Trophoblast cell (in vitro differentiated cells and primary cell): ENCODE results near the gene MAPT.
A peak's percentile ranks its signal among the peaks of the same experiment; 100 is the strongest.

Experiments used
- DNase-seq, 2 donors: peaks; one replicate each; pipeline ENCODE4 v3.0.0-alpha.2; 2016
- H2AFZ ChIP-seq: 2 replicates; pipeline ENCODE4 v1.6.1; 2013; ENCODE audit warnings: low read length, moderate library complexity, mild to moderate bottlenecking; ENCODE audit not compliant: insufficient read depth, poor library complexity
- H2AK5ac ChIP-seq: 2 replicates; pipeline ENCODE4 v1.6.1; 2013; ENCODE audit warnings: mild to moderate bottlenecking, low read length
- H2BK120ac ChIP-seq: 2 replicates; pipeline ENCODE4 v1.6.1; 2013; ENCODE audit warnings: low read length, mild to moderate bottlenecking, moderate library complexity; ENCODE audit not compliant: insufficient read depth, poor library complexity
- H2BK12ac ChIP-seq: 2 replicates; pipeline ENCODE4 v1.6.1; 2013; ENCODE audit warnings: mild to moderate bottlenecking, low read length, moderate library complexity
- H2BK5ac ChIP-seq: 2 replicates; pipeline ENCODE4 v1.6.1; 2013; ENCODE audit warnings: low read length, low read depth, moderate library complexity, mild to moderate bottlenecking; ENCODE audit not compliant: poor library complexity
- H3K14ac ChIP-seq: 2 replicates; pipeline ENCODE4 v1.6.1; 2013; ENCODE audit warnings: mild to moderate bottlenecking, low read length
- H3K18ac ChIP-seq: 2 replicates; pipeline ENCODE4 v1.6.1; 2013; ENCODE audit warnings: mild to moderate bottlenecking, low read length
- H3K23ac ChIP-seq: 2 replicates; pipeline ENCODE4 v1.6.1; 2013; ENCODE audit warnings: low read length
- H3K27ac ChIP-seq: 2 replicates; pipeline ENCODE4 v1.5.1; 2013; ENCODE audit warnings: low read depth, mild to moderate bottlenecking, inconsistent platforms, low read length, moderate library complexity
- H3K27me3 ChIP-seq: 2 replicates; pipeline ENCODE4 v1.6.1; 2013; ENCODE audit warnings: inconsistent platforms, mild to moderate bottlenecking, low read length, moderate library complexity; ENCODE audit not compliant: insufficient read depth
- H3K36me3 ChIP-seq, 2 experiments: 1 replicate in 1 of 2; 2 replicates in 1 of 2; pipeline ENCODE4 v1.6.1; 2013; ENCODE audit warnings: low read length in 2 of 2, mild to moderate bottlenecking in 2 of 2, moderate library complexity in 1 of 2; ENCODE audit not compliant: insufficient read depth in 2 of 2, control insufficient read depth in 1 of 2
- H3K4ac ChIP-seq: 2 replicates; pipeline ENCODE4 v1.6.1; 2013; ENCODE audit warnings: low read depth, mild to moderate bottlenecking, low read length, moderate library complexity
- H3K4me1 ChIP-seq, 2 experiments: 1 replicate in 1 of 2; 2 replicates in 1 of 2; pipeline ENCODE4 v1.6.1; 2013; ENCODE audit warnings: low read length in 2 of 2, mild to moderate bottlenecking in 2 of 2, moderate library complexity in 1 of 2; ENCODE audit not compliant: insufficient read depth in 2 of 2, control insufficient read depth in 1 of 2
- H3K4me2 ChIP-seq: 2 replicates; pipeline ENCODE4 v1.6.1; 2013; ENCODE audit warnings: inconsistent platforms, mild to moderate bottlenecking, low read length, moderate library complexity
- H3K4me3 ChIP-seq: 2 replicates; pipeline ENCODE4 v1.5.1; 2013; ENCODE audit warnings: mild to moderate bottlenecking, low read depth, low read length, inconsistent platforms
- H3K79me1 ChIP-seq: one replicate; pipeline ENCODE4 v1.6.1; 2013; ENCODE audit warnings: low read length
- H3K79me2 ChIP-seq: 2 replicates; pipeline ENCODE4 v1.6.1; 2013; ENCODE audit warnings: low read length, mild to moderate bottlenecking; ENCODE audit not compliant: control insufficient read depth, insufficient read depth, poor library complexity
- H3K9ac ChIP-seq: 2 replicates; pipeline ENCODE4 v1.6.1; 2013; ENCODE audit warnings: mild to moderate bottlenecking, low read length
- H3K9me3 ChIP-seq: 2 replicates; pipeline ENCODE4 v1.6.1; 2013; ENCODE audit warnings: low read depth, mild to moderate bottlenecking, control low read depth, inconsistent platforms, low read length; ENCODE audit not compliant: insufficient read depth
- H4K12ac ChIP-seq: 2 replicates; pipeline ENCODE4 v1.6.1; 2013; ENCODE audit warnings: low read depth, mild to moderate bottlenecking, low read length, moderate library complexity
- H4K8ac ChIP-seq: 2 replicates; pipeline ENCODE4 v1.6.1; 2013; ENCODE audit warnings: low read depth, mild to moderate bottlenecking, low read length, moderate library complexity
- H4K91ac ChIP-seq: one replicate; pipeline ENCODE4 v1.6.1; 2013; ENCODE audit warnings: low read depth, mild to moderate bottlenecking, low read length, moderate library complexity
- WGBS: extraction: QIAGEN DNeasy Blood & Tissue Kit; methylation state at CpG from one replicate; pipeline ENCODE4 v1.1.7; 2013; ENCODE audit warnings: missing lambda C conversion rate; ENCODE audit not compliant: insufficient read length, insufficient coverage; ENCODE audit errors: extremely low coverage; 5-methylcytosine and 5-hydroxymethylcytosine counted together

The MAPT gene

DNA sequence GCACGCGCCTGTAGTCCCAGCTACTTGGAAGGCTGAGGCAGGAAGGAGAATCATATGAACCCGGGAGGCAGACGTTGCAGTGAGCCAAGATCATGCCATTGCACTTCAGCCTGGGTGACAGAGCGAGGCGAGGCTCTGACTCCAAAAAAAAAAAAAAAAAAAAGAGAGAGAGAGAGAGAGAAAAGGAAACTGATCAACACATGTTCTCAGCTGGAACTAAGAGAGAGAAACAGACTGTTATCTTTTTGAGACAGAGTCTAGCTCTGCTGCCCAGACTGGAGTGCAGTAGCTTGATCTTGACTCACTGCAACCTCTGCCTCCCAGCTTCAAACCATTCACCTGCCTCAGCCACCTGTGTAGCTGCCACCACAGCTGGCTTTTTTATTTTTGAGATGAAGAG, 165.1 kb downstream of the MAPT start:
- no peak overlapping the region for H2BK120ac ChIP-seq
- H3K9ac ChIP-seq, result no peak overlapping the region
- H3K27me3 ChIP-seq, result no peaks in the 10 kb centered on the region
- no peak overlapping the region for H2BK12ac ChIP-seq
- H3K4me2 ChIP-seq, result no peak overlapping the region
- no peak for DNase-seq
- no peaks in the 10 kb centered on the region for H3K9me3 ChIP-seq
- H3K79me2 ChIP-seq, result peaks cover 2% of the 10 kb centered on the region
- H4K91ac ChIP-seq, result no peak overlapping the region
- peaks cover 3 to 7% of the 10 kb centered on the region in 2 experiments for H3K36me3 ChIP-seq
- H3K79me1 ChIP-seq, result no peaks in the 10 kb centered on the region
- no peak overlapping the region for H3K4ac ChIP-seq
- H3K18ac ChIP-seq, result no peak overlapping the region
- H4K8ac ChIP-seq, result no peak overlapping the region
- H2BK5ac ChIP-seq, result no peak overlapping the region
- no peak overlapping the region for H4K12ac ChIP-seq
- no peak overlapping the region for H2AFZ ChIP-seq
- WGBS, result no CpG with 5 or more reads among the region's 6 CpGs
- H3K23ac ChIP-seq, result no peak overlapping the region
- peaks cover 0 to 2% of the 10 kb centered on the region in 2 experiments for H3K4me1 ChIP-seq
- H3K4me3 ChIP-seq, result no peak overlapping the region
- no peak overlapping the region for H3K14ac ChIP-seq
- no peak overlapping the region for H2AK5ac ChIP-seq
- no peak overlapping the region for H3K27ac ChIP-seq

DNA sequence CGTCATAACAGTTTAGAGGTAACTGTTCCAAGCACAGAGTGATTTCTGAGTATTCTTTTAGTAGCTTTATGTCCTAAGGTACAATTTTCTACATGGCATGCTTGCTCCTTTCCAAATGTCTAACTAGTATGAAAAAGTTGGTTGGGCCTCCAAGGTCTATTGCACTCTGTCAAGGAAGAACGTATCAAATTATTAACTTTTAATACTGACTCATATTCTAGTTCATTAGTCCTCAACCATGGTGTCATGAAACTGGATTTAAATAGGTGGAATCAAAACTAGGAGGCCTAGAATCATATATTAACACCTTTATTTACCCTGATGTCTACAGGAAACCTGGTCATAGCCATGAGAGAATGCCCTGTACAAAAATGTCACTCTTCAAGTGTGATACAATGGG, 166.1 kb downstream of the MAPT start:
- H3K4ac ChIP-seq, result no peak overlapping the region

DNA sequence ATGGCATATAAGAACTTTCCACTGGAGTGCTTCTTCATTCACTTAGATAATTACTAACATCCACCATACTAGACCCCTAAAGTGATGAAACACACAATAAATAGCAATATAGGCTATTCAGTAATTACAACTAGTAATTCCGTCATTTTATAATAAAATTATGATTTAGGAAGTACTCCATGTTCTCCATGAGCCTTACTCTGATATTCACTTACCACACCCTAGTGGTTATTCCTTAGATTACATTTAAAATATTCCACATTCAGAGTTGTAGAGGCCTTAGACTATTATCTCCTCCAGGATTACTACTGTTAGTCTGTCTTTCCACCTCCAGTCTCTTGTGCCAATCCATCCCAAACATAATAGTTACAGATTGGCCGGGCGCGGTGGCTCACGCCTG, 167.1 kb downstream of the MAPT start:
- Histone ChIP-seq H2BK5ac (no peak overlapping the region), H3K4me2 (no peak overlapping the region), H2AFZ (no peak overlapping the region), H3K79me2 (peaks cover 2% of the 10 kb centered on the region), H4K12ac (no peak overlapping the region), H3K14ac (no peak overlapping the region), H3K4me3 (no peak overlapping the region), H3K9me3 (no peaks in the 10 kb centered on the region), H2BK12ac (no peak overlapping the region), H2BK120ac (no peak overlapping the region), H3K18ac (no peak overlapping the region), H3K27me3 (no peaks in the 10 kb centered on the region), H3K23ac (no peak overlapping the region), H3K4ac (no peak overlapping the region), H3K9ac (no peak overlapping the region), H3K36me3 (peaks cover 10% of the 10 kb centered on the region in 2 experiments), H4K8ac (no peak overlapping the region), H2AK5ac (no peak overlapping the region), H3K27ac (no peak overlapping the region), H4K91ac (no peak overlapping the region), H3K79me1 (no peaks in the 10 kb centered on the region), H3K4me1 (peaks cover 0 to 3% of the 10 kb centered on the region in 2 experiments)
- DNase-seq, result peak in 1 of 2 donors; percentile 53
- no CpG with 5 or more reads among the region's 5 CpGs for WGBS

More for the DNA sequence above, 166.1 kb downstream of the MAPT start:
- no CpG with 5 or more reads among the region's 2 CpGs for WGBS
- Histone ChIP-seq H3K36me3 (peaks cover 3 to 7% of the 10 kb centered on the region in 2 experiments), H3K23ac (no peak overlapping the region), H3K27me3 (no peaks in the 10 kb centered on the region), H3K9me3 (no peaks in the 10 kb centered on the region), H2AK5ac (no peak overlapping the region), H4K91ac (no peak overlapping the region), H3K27ac (no peak overlapping the region), H4K8ac (no peak overlapping the region), H3K9ac (no peak overlapping the region), H3K79me2 (peaks cover 2% of the 10 kb centered on the region), H2BK5ac (no peak overlapping the region), H3K4me1 (peaks cover 0 to 3% of the 10 kb centered on the region in 2 experiments), H3K18ac (no peak overlapping the region), H3K4me3 (no peak overlapping the region), H3K79me1 (no peaks in the 10 kb centered on the region), H3K14ac (no peak overlapping the region), H2BK120ac (no peak overlapping the region), H3K4me2 (no peak overlapping the region), H4K12ac (no peak overlapping the region), H2BK12ac (no peak overlapping the region), H2AFZ (no peak overlapping the region)
- no peak for DNase-seq

DNA sequence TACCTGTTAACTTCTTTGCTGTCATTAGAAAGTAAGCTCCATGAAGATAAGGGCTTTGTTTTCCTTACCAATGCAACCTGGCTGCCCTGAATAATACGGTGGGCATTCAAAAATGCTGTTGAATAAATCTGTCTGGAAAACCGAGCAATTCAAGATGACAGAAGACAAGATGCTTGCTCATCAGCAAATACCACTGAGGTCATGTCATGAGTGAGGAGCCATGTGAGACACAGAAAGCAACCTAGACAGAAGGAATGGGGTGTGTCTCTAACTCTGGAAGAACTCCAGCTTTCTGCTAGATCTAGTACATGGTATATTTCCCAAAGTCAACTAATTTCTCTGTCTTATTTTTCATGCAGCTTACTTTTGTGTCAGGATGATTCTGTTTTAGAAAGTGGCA, 168.9 kb downstream of the MAPT start:
- Histone ChIP-seq H3K79me2 (peaks cover 2% of the 10 kb centered on the region), H3K9me3 (no peaks in the 10 kb centered on the region), H3K18ac (no peak overlapping the region), H3K9ac (no peak overlapping the region), H3K4ac (no peak overlapping the region), H3K4me2 (no peak overlapping the region), H4K8ac (no peak overlapping the region), H4K91ac (no peak overlapping the region), H2AK5ac (no peak overlapping the region), H3K23ac (no peak overlapping the region), H2BK12ac (no peak overlapping the region), H3K4me3 (no peak overlapping the region), H2AFZ (no peak overlapping the region), H3K27me3 (no peaks in the 10 kb centered on the region), H2BK120ac (no peak overlapping the region), H3K36me3 (peaks cover 11 to 12% of the 10 kb centered on the region in 2 experiments), H3K27ac (no peak overlapping the region), H4K12ac (no peak overlapping the region), H2BK5ac (no peak overlapping the region), H3K4me1 (peaks cover 0 to 3% of the 10 kb centered on the region in 2 experiments), H3K79me1 (no peaks in the 10 kb centered on the region), H3K14ac (no peak overlapping the region)
- WGBS, result no CpG with 5 or more reads among the region's 2 CpGs
- DNase-seq, result peak; percentile 62 to 76
